ENCODE data around the gene TP53BP1. TPM values are rescaled to one million over a fixed set of nuclear protein-coding genes. Genes with fewer than 3 reads are reported as not detected.
A peak's percentile ranks its signal among the peaks of the same experiment; 100 is the strongest.

TP53BP1 gene
- total RNA-seq, 4 donors from 2014 or later = 9.0 to 17.0 (median 13.3) TPM

- peaks cover 10 to 11% of the 10 kb centered on the region in 2 donors for H3K4me1 ChIP-seq
- no peaks in the 10 kb centered on the region for H3K27me3 ChIP-seq
- TF ChIP-seq POLR2A (IDR thresholded peaks at IDR 0.05) (no peak), CTCF (IDR thresholded peaks at IDR 0.05 in 4 of 5, conservative IDR thresholded peaks at IDR 0.05 in 1 of 5) (no peak)
- ATAC-seq (no peak), DNase-seq (no peak)
- in situ Hi-C loops (cut with MboI; ENCODE audit: low sequenced_read_pairs in 4 of 4) (loop anchor here in 1 of 4 donors (10.0 kb wide), 1 partner anchor 159 kb away; the partner anchor contains the start of gene LCMT2), intact Hi-C loops (cut with DNase I; ENCODE audit: low total_unique reads) (loop anchor here (1.0 kb wide), 1 partner anchor 16 kb away; no protein-coding TSS in a partner anchor)
- peak overlapping the region; percentile 79 to 86 (median 84) for H3K27ac ChIP-seq
- H3K4me3 ChIP-seq = peak overlapping the region in 3 of 4 donors; percentile 85 to 99 (median 91)
- H3K9me3 ChIP-seq = no peaks in the 10 kb centered on the region
- H3K36me3 ChIP-seq = no peaks in the 10 kb centered on the region
Observed at GRCh38 chr15:43493703-43494472, 932 bp upstream of the TP53BP1 start.

GRCh38 chr15:43492266-43492665 lies 690 bp downstream of the TP53BP1 start:
- DNase-seq (no peak), ATAC-seq (no peak)
- in situ Hi-C loops (cut with MboI; ENCODE audit: low sequenced_read_pairs in 4 of 4) = loop anchor here in 1 of 4 donors (10.0 kb wide), 1 partner anchor 157 kb away; the partner anchor contains the start of gene LCMT2
- intact Hi-C loops (cut with DNase I; ENCODE audit: low total_unique reads) = no loop called here
- Histone ChIP-seq H3K4me3 (peak overlapping the region; percentile 85 to 99 (median 92)), H3K27ac (peak overlapping the region; percentile 79 to 86 (median 84)), H3K36me3 (peaks cover 0 to 8% of the 10 kb centered on the region in 2 donors), H3K4me1 (peaks cover 10 to 11% of the 10 kb centered on the region in 2 donors), H3K9me3 (no peaks in the 10 kb centered on the region), H3K27me3 (no peaks in the 10 kb centered on the region)
- no peak for TF ChIP-seq CTCF (IDR thresholded peaks at IDR 0.05 in 4 of 5, conservative IDR thresholded peaks at IDR 0.05 in 1 of 5)
- TF ChIP-seq POLR2A (IDR thresholded peaks at IDR 0.05) = no peak

- no peak overlapping the region for H3K27ac ChIP-seq
- in situ Hi-C loops (cut with MboI; ENCODE audit: low sequenced_read_pairs in 4 of 4) = no loop called here
- no peaks in the 10 kb centered on the region for H3K9me3 ChIP-seq
- no peak for ATAC-seq
- TF ChIP-seq CTCF (IDR thresholded peaks at IDR 0.05 in 4 of 5, conservative IDR thresholded peaks at IDR 0.05 in 1 of 5) (no peak), POLR2A (IDR thresholded peaks at IDR 0.05) (no peak)
- no peaks in the 10 kb centered on the region for H3K27me3 ChIP-seq
- H3K4me1 ChIP-seq = peaks cover 10 to 11% of the 10 kb centered on the region in 2 donors
- intact Hi-C loops (cut with DNase I; ENCODE audit: low total_unique reads) = no loop called here
- DNase-seq = no peak
- peaks cover 0 to 8% of the 10 kb centered on the region in 2 donors for H3K36me3 ChIP-seq
- H3K4me3 ChIP-seq = no peak overlapping the region
Observed at GRCh38 chr15:43489191-43489590, 3.8 kb downstream of the TP53BP1 start.

DNA sequence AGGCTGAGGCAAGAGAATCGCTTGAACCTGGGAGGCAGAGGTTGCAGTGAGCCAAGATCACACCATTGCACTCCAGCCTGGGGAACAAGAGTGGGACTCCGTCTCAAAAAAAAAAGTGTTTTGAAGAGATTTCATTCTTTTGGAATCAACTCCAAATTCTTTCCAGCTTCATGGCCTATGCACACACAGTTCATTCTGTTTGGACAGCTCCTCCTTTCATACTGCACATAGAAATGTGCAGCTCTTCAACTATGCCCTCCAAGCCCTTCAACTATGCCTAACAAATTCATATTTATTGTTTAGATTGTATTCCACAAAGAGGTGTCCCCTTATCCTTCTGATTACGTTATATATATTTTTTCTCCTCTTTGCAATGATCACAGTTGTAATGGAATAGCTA lies 4.2 kb downstream of the TP53BP1 start:
- H3K4me1 ChIP-seq = peaks cover 10 to 11% of the 10 kb centered on the region in 2 donors

More for the DNA sequence above, 4.2 kb downstream of the TP53BP1 start:
- Histone ChIP-seq H3K36me3 (peaks cover 0 to 8% of the 10 kb centered on the region in 2 donors), H3K27me3 (no peaks in the 10 kb centered on the region), H3K4me3 (no peak overlapping the region), H3K27ac (no peak overlapping the region), H3K9me3 (no peaks in the 10 kb centered on the region)
- in situ Hi-C loops (cut with MboI; ENCODE audit: low sequenced_read_pairs in 4 of 4) (no loop called here), intact Hi-C loops (cut with DNase I; ENCODE audit: low total_unique reads) (no loop called here)
- TF ChIP-seq CTCF (IDR thresholded peaks at IDR 0.05 in 4 of 5, conservative IDR thresholded peaks at IDR 0.05 in 1 of 5) = no peak
- TF ChIP-seq POLR2A (IDR thresholded peaks at IDR 0.05) = no peak
- DNase-seq (no peak), ATAC-seq (no peak)
